Nephron (organoid): ENCODE data around the gene QSOX2.

Experiments used
- H3K27ac Mint-ChIP-seq, 3 experiments: 2 replicates each; pipeline ENCODE4 v1.8.0; 2020; ENCODE audit warnings: mixed read lengths in 3 of 3, mild to moderate bottlenecking in 2 of 3, moderate library complexity in 1 of 3
- H3K27me3 Mint-ChIP-seq: 2 replicates; pipeline ENCODE4 v1.8.0; 2021; ENCODE audit warnings: low read depth, mild to moderate bottlenecking, moderate library complexity, mixed read lengths
- H3K36me3 Mint-ChIP-seq: 2 replicates; pipeline ENCODE4 v1.8.0; 2020; ENCODE audit warnings: low read depth, mixed read lengths
- H3K4me1 Mint-ChIP-seq: 2 replicates; pipeline ENCODE4 v1.8.0; 2020; ENCODE audit warnings: mixed read lengths
- H3K4me3 Mint-ChIP-seq, 3 experiments: 2 replicates each; pipeline ENCODE4 v1.8.0; 2020; ENCODE audit warnings: mild to moderate bottlenecking in 3 of 3, mixed read lengths in 3 of 3, moderate library complexity in 2 of 3
- H3K9me3 Mint-ChIP-seq: 2 replicates; pipeline ENCODE4 v1.8.0; 2020; ENCODE audit warnings: mixed read lengths
- CTCF ChIP-seq, 3 experiments: fragments of 200-600 bp; sonication (generic); IDR thresholded peaks; one replicate each; pipeline ENCODE4 v1.5.0; 2021; ENCODE audit warnings: antibody characterized with exemption in 3 of 3; ENCODE audit not compliant: unreplicated experiment in 3 of 3

QSOX2 gene

GRCh38 chr9:136209232-136209631, 36.4 kb downstream of the QSOX2 start:
- TF ChIP-seq CTCF (IDR thresholded peaks at IDR 0.05; ENCODE audit: unreplicated experiment in 3 of 3) = no peak
- Mint-ChIP-seq H3K27me3 (peaks cover 26% of the 10 kb centered on the region), H3K36me3 (peaks cover 37% of the 10 kb centered on the region), H3K27ac (no peak overlapping the region), H3K9me3 (no peaks in the 10 kb centered on the region), H3K4me3 (no peak overlapping the region), H3K4me1 (peaks cover 20% of the 10 kb centered on the region)

GRCh38 chr9:136208675-136209074, 36.9 kb downstream of the QSOX2 start:
- Mint-ChIP-seq H3K4me3 (no peak overlapping the region), H3K36me3 (peaks cover 32% of the 10 kb centered on the region), H3K4me1 (peaks cover 20% of the 10 kb centered on the region), H3K27ac (no peak overlapping the region), H3K27me3 (peaks cover 32% of the 10 kb centered on the region), H3K9me3 (no peaks in the 10 kb centered on the region)
- no peak for TF ChIP-seq CTCF (IDR thresholded peaks at IDR 0.05; ENCODE audit: unreplicated experiment in 3 of 3)

- TF ChIP-seq CTCF (IDR thresholded peaks at IDR 0.05; ENCODE audit: unreplicated experiment in 3 of 3) = no peak
- no peak overlapping the region for H3K4me3 Mint-ChIP-seq
- H3K9me3 Mint-ChIP-seq = no peaks in the 10 kb centered on the region
- no peak overlapping the region for H3K27ac Mint-ChIP-seq
- H3K4me1 Mint-ChIP-seq = peaks cover 18% of the 10 kb centered on the region
- peaks cover 40% of the 10 kb centered on the region for H3K27me3 Mint-ChIP-seq
- peaks cover 21% of the 10 kb centered on the region for H3K36me3 Mint-ChIP-seq
Measured at GRCh38 chr9:136207616-136208015, 38.0 kb downstream of the QSOX2 start.

GRCh38 chr9:136206602-136207275, 38.9 kb downstream of the QSOX2 start:
- Mint-ChIP-seq H3K36me3 (peaks cover 13% of the 10 kb centered on the region), H3K4me3 (no peak overlapping the region), H3K27ac (no peak overlapping the region), H3K9me3 (no peaks in the 10 kb centered on the region), H3K27me3 (peaks cover 46% of the 10 kb centered on the region), H3K4me1 (peaks cover 15% of the 10 kb centered on the region)
- no peak for TF ChIP-seq CTCF (IDR thresholded peaks at IDR 0.05; ENCODE audit: unreplicated experiment in 3 of 3)

- Mint-ChIP-seq H3K4me3 (no peak overlapping the region), H3K27ac (no peak overlapping the region), H3K9me3 (no peaks in the 10 kb centered on the region)
Measured at GRCh38 chr9:136205707-136205992, 40.0 kb downstream of the QSOX2 start.

More at GRCh38 chr9:136205707-136205992, 40.0 kb downstream of the QSOX2 start:
- H3K36me3 Mint-ChIP-seq = peaks cover 13% of the 10 kb centered on the region
- TF ChIP-seq CTCF (IDR thresholded peaks at IDR 0.05; ENCODE audit: unreplicated experiment in 3 of 3) = no peak
- H3K27me3 Mint-ChIP-seq = peaks cover 56% of the 10 kb centered on the region
- H3K4me1 Mint-ChIP-seq = peaks cover 15% of the 10 kb centered on the region
